HEK293 (cell line): ENCODE results near the gene AKAP8L.
A peak's percentile ranks its signal among the peaks of the same experiment; 100 is the strongest.
"Not testable (repeated sequence)": the region's sequence is repeated elsewhere in the genome, so short reads cannot be mapped to it uniquely, and the experiment has no call there.

ENCODE experiments used
- CTCF ChIA-PET: fragments of 350-600 bp; formaldehyde crosslinking; extraction: SDS; loops from one replicate; lab custom pipeline; 2021; ENCODE audit warnings: antibody characterized with exemption; lab: Yijun Ruan, JAX
- POLR2A ChIA-PET: fragments of 300-600 bp; formaldehyde crosslinking; extraction: SDS; loops from one replicate; lab custom pipeline; 2020; ENCODE audit warnings: antibody characterized with exemption, inconsistent platforms; lab: Yijun Ruan, JAX
- H3K27ac ChIP-seq: fragments of 200-500 bp; sonication (Bioruptor generic); 2 replicates; pipeline ENCODE4 v1.5.1; 2014; ENCODE audit warnings: low read depth, low read length, control low read depth, inconsistent platforms; ENCODE audit errors: extremely low read depth
- H3K36me3 ChIP-seq, 2 experiments: fragments of 200-500 bp in 1 of 2; sonication (Bioruptor generic) in 1 of 2; 1 replicate in 1 of 2; 2 replicates in 1 of 2; pipeline ENCODE4 v1.5.1; 2014 to 2017; ENCODE audit warnings: inconsistent platforms in 2 of 2, low read length in 2 of 2; ENCODE audit not compliant: control insufficient read depth in 2 of 2, insufficient read depth in 1 of 2
- H3K4me1 ChIP-seq: fragments of 200-500 bp; sonication (Bioruptor generic); 2 replicates; pipeline ENCODE4 v1.5.1; 2014; ENCODE audit warnings: mild to moderate bottlenecking, low read length, inconsistent platforms; ENCODE audit not compliant: control insufficient read depth, insufficient read depth
- H3K4me3 ChIP-seq: 2 replicates; pipeline ENCODE4 v1.5.1; 2011; ENCODE audit warnings: low read depth, mild to moderate bottlenecking, control low read depth, low read length, moderate library complexity
- H3K9me3 ChIP-seq: fragments of 200-500 bp; sonication (Bioruptor generic); 2 replicates; pipeline ENCODE4 v1.5.1; 2014; ENCODE audit warnings: low read depth, low read length, inconsistent platforms; ENCODE audit not compliant: control insufficient read depth, insufficient read depth
- GLI2 ChIP-seq: fragments of 450-650 bp; formaldehyde crosslinking; IDR thresholded peaks from 2 replicates; pipeline ENCODE4; 2017; ENCODE audit warnings: missing biosample characterization, missing genetic modification characterization, low read depth, borderline replicate concordance
- KLF8 ChIP-seq: fragments of 450-650 bp; formaldehyde crosslinking; IDR thresholded peaks from 2 replicates; pipeline ENCODE4 v1.5.1; 2016; ENCODE audit warnings: missing biosample characterization, missing genetic modification characterization
- SCRT1 ChIP-seq: fragments of 450-650 bp; formaldehyde crosslinking; IDR thresholded peaks from 2 replicates; pipeline ENCODE4 v1.5.1; 2016; ENCODE audit warnings: missing biosample characterization, missing genetic modification characterization, borderline replicate concordance
- SP2 ChIP-seq: fragments of 450-650 bp; formaldehyde crosslinking; IDR thresholded peaks from 2 replicates; pipeline ENCODE4 v1.5.1; 2016; ENCODE audit warnings: missing biosample characterization, missing genetic modification characterization
- WT1 ChIP-seq: fragments of 450-650 bp; formaldehyde crosslinking; IDR thresholded peaks from 2 replicates; pipeline ENCODE4 v1.5.1; 2016; ENCODE audit warnings: missing biosample characterization, missing genetic modification characterization
- ZBTB17 ChIP-seq: fragments of 450-650 bp; formaldehyde crosslinking; IDR thresholded peaks from 2 replicates; pipeline ENCODE4 v1.5.1; 2016; ENCODE audit warnings: missing biosample characterization, missing genetic modification characterization
- ZNF121 ChIP-seq: fragments of 450-650 bp; formaldehyde crosslinking; IDR thresholded peaks from 2 replicates; pipeline ENCODE4 v1.5.1; 2016; ENCODE audit warnings: missing biosample characterization, missing genetic modification characterization
- ZNF248 ChIP-seq: fragments of 450-650 bp; formaldehyde crosslinking; IDR thresholded peaks from 2 replicates; pipeline ENCODE4 v1.5.1; 2017; ENCODE audit warnings: missing biosample characterization, missing genetic modification characterization
- ZNF335 ChIP-seq: fragments of 450-650 bp; formaldehyde crosslinking; conservative IDR thresholded peaks from 2 replicates; pipeline ENCODE4 v1.5.1; 2016; ENCODE audit warnings: missing biosample characterization, missing genetic modification characterization
- ZNF600 ChIP-seq: fragments of 450-650 bp; formaldehyde crosslinking; IDR thresholded peaks from 2 replicates; pipeline ENCODE4 v1.5.1; 2016; ENCODE audit warnings: missing biosample characterization, missing genetic modification characterization
- ZNF629 ChIP-seq: fragments of 450-650 bp; formaldehyde crosslinking; IDR thresholded peaks from 2 replicates; pipeline ENCODE4 v1.5.1; 2017; ENCODE audit warnings: missing biosample characterization, missing genetic modification characterization
- ZNF843 ChIP-seq: fragments of 450-650 bp; formaldehyde crosslinking; IDR thresholded peaks from 2 replicates; pipeline ENCODE4 v1.5.1; 2016; ENCODE audit warnings: missing biosample characterization, missing genetic modification characterization
- TF ChIP-seq, protein P1 (sequence below): fragments of 450-650 bp; formaldehyde crosslinking; IDR thresholded peaks from 2 replicates; pipeline ENCODE4 v1.5.1; 2016; ENCODE audit warnings: missing biosample characterization, missing genetic modification characterization
- TF ChIP-seq, protein P2 (sequence below): fragments of 450-650 bp; IDR thresholded peaks from 2 replicates; pipeline ENCODE4 v1.5.1; 2018; ENCODE audit warnings: missing biosample characterization, mild to moderate bottlenecking, missing genetic modification characterization
- TF ChIP-seq, protein P3 (sequence below): fragments of 450-650 bp; formaldehyde crosslinking; IDR thresholded peaks from 2 replicates; pipeline ENCODE4 v1.5.1; 2016; ENCODE audit warnings: missing biosample characterization, missing genetic modification characterization

AKAP8L gene

DNA sequence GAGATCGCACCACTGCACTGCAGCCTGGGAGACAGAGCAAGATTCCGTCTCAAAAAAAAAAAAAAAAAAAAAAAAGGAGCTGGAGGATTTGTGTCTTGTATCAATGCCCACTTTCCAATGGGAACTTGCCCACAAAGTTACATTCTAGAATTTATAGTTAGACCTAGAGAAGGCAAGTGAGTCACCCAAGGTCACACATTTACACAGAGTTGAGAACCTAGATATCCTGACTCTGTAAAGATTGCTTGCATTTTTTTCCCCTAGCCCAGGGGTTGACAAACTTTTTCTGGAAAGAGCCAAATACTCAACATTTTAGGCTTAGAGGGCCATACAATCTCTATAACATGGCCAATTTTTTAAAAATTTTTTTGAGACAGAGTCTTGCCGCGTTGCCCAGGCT, 78.7 kb downstream of the AKAP8L start (continued):
- TF ChIP-seq, protein P1, sequence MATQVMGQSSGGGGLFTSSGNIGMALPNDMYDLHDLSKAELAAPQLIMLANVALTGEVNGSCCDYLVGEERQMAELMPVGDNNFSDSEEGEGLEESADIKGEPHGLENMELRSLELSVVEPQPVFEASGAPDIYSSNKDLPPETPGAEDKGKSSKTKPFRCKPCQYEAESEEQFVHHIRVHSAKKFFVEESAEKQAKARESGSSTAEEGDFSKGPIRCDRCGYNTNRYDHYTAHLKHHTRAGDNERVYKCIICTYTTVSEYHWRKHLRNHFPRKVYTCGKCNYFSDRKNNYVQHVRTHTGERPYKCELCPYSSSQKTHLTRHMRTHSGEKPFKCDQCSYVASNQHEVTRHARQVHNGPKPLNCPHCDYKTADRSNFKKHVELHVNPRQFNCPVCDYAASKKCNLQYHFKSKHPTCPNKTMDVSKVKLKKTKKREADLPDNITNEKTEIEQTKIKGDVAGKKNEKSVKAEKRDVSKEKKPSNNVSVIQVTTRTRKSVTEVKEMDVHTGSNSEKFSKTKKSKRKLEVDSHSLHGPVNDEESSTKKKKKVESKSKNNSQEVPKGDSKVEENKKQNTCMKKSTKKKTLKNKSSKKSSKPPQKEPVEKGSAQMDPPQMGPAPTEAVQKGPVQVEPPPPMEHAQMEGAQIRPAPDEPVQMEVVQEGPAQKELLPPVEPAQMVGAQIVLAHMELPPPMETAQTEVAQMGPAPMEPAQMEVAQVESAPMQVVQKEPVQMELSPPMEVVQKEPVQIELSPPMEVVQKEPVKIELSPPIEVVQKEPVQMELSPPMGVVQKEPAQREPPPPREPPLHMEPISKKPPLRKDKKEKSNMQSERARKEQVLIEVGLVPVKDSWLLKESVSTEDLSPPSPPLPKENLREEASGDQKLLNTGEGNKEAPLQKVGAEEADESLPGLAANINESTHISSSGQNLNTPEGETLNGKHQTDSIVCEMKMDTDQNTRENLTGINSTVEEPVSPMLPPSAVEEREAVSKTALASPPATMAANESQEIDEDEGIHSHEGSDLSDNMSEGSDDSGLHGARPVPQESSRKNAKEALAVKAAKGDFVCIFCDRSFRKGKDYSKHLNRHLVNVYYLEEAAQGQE = no peak
- TF ChIP-seq ZNF843 (tag by site-specific recombination) (no peak), SP2 (tag by site-specific recombination) (no peak)

DNA sequence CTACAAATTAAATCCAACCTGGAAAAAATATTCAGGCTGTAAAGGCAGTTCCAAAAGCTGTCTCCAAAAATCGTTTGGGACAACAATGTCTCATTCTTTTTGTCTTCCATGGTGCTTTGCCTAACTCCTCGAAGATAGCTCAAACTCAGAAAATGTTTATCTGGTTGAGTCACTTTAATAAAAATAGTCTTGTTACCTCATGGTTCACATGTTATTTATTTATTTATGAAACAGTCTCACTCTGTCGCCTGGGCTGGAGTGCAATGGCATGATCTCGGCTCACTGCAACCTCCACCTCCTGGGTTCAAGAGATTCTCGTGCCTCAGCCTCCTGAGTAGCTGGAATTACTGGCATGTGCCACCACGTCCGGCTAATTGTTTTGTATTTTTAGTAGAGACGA, 81.6 kb downstream of the AKAP8L start:
- Histone ChIP-seq H3K4me3 (no peak overlapping the region), H3K27ac (no peak overlapping the region), H3K9me3 (no peaks in the 10 kb centered on the region), H3K36me3 (peaks cover 3 to 10% of the 10 kb centered on the region in 2 experiments; a peak in 2 of 3 replicates), H3K4me1 (0 out of 2 replicates have a peak, but pooled peaks cover 2% of the 10 kb centered on the region)
- ChIA-PET CTCF (interaction anchor here (0.7 to 1.0 kb wide), 4 partner anchors 14 to 138 kb away, joined by 3 to 4 read pairs (median 3); no protein-coding TSS in a partner anchor), POLR2A (interaction anchor here (1.2 kb wide), 1 partner anchor 42 kb away, joined by 3 read pairs; no protein-coding TSS in a partner anchor)
- TF ChIP-seq ZNF248 (no peak), ZNF629 (peak; percentile 48; the same call in 1 of the 2 replicates), GLI2 (tag by site-specific recombination) (no peak), ZNF335 (tag by site-specific recombination) (0 out of 2 replicates have a peak, but pooled peaks have one; percentile 25)

DNA sequence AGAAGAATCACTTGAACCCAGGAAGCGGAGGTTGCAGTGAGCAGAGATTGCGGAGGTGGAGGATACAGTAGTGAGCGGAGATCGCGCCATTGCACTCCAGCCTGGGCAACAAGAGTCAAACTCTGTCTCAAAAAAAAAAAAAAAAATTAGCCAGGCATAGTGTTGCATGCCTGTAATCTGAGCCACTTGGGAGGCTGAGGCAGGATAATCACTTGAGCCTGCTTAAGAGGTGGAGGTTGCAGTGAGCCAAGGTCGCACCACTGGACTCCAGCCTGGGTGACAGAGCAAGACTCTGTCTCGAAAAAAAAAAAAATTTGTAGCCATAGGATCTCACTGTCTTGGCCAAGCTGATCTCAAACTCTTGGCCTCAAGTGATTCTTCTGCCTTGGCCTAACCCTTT, 82.8 kb downstream of the AKAP8L start:
- POLR2A ChIA-PET, H3K4me1 ChIP-seq, H3K27ac ChIP-seq, H3K4me3 ChIP-seq, H3K36me3 ChIP-seq, H3K9me3 ChIP-seq: not testable (repeated sequence)
- TF ChIP-seq, protein P2, sequence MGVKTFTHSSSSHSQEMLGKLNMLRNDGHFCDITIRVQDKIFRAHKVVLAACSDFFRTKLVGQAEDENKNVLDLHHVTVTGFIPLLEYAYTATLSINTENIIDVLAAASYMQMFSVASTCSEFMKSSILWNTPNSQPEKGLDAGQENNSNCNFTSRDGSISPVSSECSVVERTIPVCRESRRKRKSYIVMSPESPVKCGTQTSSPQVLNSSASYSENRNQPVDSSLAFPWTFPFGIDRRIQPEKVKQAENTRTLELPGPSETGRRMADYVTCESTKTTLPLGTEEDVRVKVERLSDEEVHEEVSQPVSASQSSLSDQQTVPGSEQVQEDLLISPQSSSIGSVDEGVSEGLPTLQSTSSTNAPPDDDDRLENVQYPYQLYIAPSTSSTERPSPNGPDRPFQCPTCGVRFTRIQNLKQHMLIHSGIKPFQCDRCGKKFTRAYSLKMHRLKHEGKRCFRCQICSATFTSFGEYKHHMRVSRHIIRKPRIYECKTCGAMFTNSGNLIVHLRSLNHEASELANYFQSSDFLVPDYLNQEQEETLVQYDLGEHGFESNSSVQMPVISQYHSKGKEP (tag by site-specific recombination) = 0 out of 2 replicates have a peak, but pooled peaks have one; percentile 46
- TF ChIP-seq WT1 (peak; percentile 84), KLF8 (tag by site-specific recombination) (0 out of 2 replicates have a peak, but pooled peaks have one; percentile 31), ZNF335 (tag by site-specific recombination) (peak; percentile 14; the same call in 1 of the 2 replicates), ZBTB17 (peak; percentile 71), ZNF600 (tag by site-specific recombination) (0 out of 2 replicates have a peak, but pooled peaks have one; percentile 42), SCRT1 (tag by site-specific recombination) (peak; percentile 56; the same call in 1 of the 2 replicates), ZNF121 (tag by site-specific recombination) (peak; percentile 76)
- TF ChIP-seq, protein P3, sequence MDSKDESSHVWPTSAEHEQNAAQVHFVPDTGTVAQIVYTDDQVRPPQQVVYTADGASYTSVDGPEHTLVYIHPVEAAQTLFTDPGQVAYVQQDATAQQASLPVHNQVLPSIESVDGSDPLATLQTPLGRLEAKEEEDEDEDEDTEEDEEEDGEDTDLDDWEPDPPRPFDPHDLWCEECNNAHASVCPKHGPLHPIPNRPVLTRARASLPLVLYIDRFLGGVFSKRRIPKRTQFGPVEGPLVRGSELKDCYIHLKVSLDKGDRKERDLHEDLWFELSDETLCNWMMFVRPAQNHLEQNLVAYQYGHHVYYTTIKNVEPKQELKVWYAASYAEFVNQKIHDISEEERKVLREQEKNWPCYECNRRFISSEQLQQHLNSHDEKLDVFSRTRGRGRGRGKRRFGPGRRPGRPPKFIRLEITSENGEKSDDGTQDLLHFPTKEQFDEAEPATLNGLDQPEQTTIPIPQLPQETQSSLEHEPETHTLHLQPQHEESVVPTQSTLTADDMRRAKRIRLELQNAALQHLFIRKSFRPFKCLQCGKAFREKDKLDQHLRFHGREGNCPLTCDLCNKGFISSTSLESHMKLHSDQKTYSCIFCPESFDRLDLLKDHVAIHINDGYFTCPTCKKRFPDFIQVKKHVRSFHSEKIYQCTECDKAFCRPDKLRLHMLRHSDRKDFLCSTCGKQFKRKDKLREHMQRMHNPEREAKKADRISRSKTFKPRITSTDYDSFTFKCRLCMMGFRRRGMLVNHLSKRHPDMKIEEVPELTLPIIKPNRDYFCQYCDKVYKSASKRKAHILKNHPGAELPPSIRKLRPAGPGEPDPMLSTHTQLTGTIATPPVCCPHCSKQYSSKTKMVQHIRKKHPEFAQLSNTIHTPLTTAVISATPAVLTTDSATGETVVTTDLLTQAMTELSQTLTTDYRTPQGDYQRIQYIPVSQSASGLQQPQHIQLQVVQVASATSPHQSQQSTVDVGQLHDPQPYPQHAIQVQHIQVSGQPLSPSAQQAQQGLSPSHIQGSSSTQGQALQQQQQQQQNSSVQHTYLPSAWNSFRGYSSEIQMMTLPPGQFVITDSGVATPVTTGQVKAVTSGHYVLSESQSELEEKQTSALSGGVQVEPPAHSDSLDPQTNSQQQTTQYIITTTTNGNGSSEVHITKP (tag by site-specific recombination) = peak; percentile 70
- CTCF ChIA-PET = interaction anchor here (0.6 kb wide), 1 partner anchor 22 kb away, joined by 5 read pairs; no protein-coding TSS in a partner anchor
